Liver (tissue), 3 donors: ENCODE measurements around the gene SLC9C1.

ENCODE experiments used
- CTCF ChIP-seq: fragments of 150-350 bp; IDR thresholded peaks from 2 replicates; pipeline ENCODE4 v1.5.1; 2017; ENCODE audit warnings: improper control_type of control experiment, low read depth, low read length; ENCODE audit not compliant: missing input control
- FOXA1 ChIP-seq: IDR thresholded peaks from 2 replicates; pipeline ENCODE4 v1.6.1; 2016; ENCODE audit warnings: antibody characterized with exemption
- GABPA ChIP-seq, 2 donors: IDR thresholded peaks in 1 of 2; conservative IDR thresholded peaks in 1 of 2; 2 replicates each; pipeline ENCODE4 v1.6.1; 2016; ENCODE audit warnings: antibody characterized with exemption in 2 of 2, mild to moderate bottlenecking in 1 of 2, moderate library complexity in 1 of 2
- MAX ChIP-seq: IDR thresholded peaks from 2 replicates; pipeline ENCODE4 v1.6.1; 2016; ENCODE audit warnings: antibody characterized with exemption
- NR2F2 ChIP-seq: IDR thresholded peaks from 2 replicates; pipeline ENCODE4 v1.6.1; 2016; ENCODE audit warnings: antibody characterized with exemption
- REST ChIP-seq: IDR thresholded peaks from 2 replicates; pipeline ENCODE4 v1.6.1; 2016; ENCODE audit warnings: antibody characterized with exemption, mild to moderate bottlenecking
- SP1 ChIP-seq: IDR thresholded peaks from 2 replicates; pipeline ENCODE4 v1.6.1; 2018; ENCODE audit warnings: antibody characterized with exemption, mild to moderate bottlenecking
- donor health status: healthy.
- donor health status: healthy.

- TF ChIP-seq SP1, result no peak
- no peak for TF ChIP-seq CTCF
- no peak for TF ChIP-seq MAX
- TF ChIP-seq NR2F2, result no peak
- TF ChIP-seq GABPA (IDR thresholded peaks at IDR 0.05 in 1 of 2, conservative IDR thresholded peaks at IDR 0.05 in 1 of 2), result no peak
- TF ChIP-seq FOXA1, result no peak
- TF ChIP-seq REST, result no peak
Measured at GRCh38 chr3:112175037-112175436, 119.0 kb downstream of the SLC9C1 start.
